NCI-H1092 treated with DMSO at 0.1 percent for 48 hours (cell line): ENCODE measurements around the gene LCE3B.

ENCODE experiments used
- DNase-seq: peaks from one replicate; lab custom pipeline; 2025; lab: John Stamatoyannopoulos, UW

The LCE3B gene

DNA sequence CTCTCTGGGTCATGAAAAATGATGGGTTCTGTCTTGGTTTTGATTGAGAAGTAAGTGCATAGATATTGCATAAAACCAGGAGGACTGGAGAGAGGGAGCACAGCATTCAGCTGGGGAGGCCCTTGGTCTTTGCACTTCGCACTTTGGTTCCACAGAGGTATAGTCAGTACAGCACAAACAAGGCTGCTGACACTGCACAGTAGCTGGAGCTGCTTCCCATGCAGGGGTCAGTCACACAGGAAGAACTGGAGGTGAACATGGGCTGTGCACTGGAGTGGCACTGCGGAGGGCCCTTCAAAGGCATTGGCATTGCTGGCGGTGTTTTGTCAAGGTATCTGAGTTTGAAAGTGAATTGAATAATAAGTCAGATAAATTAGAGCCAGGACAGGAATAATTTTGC is 45.0 kb downstream of the LCE3B start:
- no peak for DNase-seq

DNA sequence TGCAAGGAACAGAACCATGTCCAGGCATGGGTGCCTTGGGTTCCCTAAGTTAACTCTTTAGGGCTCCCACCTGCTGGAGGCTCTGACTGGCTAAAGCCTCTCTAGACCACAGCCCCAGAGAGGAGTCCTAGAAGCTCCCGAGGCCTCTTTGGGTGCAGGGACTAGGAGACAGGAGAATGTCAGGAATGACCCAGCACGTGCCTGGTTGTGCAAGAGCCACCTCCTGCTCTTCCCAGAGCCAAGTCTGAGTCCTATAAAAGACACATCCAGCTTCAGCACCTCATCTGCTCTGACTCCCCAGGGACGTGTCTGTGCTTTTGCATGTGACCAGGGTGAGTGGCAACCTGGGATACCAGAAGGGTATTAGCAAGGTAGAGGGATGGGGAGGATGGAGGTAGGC is 49.5 kb downstream of the LCE3B start, which contains the start of gene LCE2D:
Gene LCE2D, plus strand, starts transcription at position 283 of the 400 bp plus-strand sequence. CDS start 726 bp downstream, outside the sequence.
- DNase-seq, result no peak
